ENCODE data around the gene CD164.
A peak's percentile ranks its signal among the peaks of the same experiment; 100 is the strongest.

The CD164 gene

GRCh38 chr6:109396046-109396718, 13.9 kb upstream of the CD164 start:
- Histone ChIP-seq H3K4me1 (ENCODE audit: control insufficient read depth, insufficient read depth, low read length, unreplicated experiment) (no peaks in the 10 kb centered on the region), H3K36me3 (ENCODE audit: insufficient read depth, low read length) (no peaks in the 10 kb centered on the region), H3K27me3 (ENCODE audit: insufficient read depth, low read length) (no peaks in the 10 kb centered on the region), H3K79me2 (ENCODE audit: control insufficient read depth, insufficient read depth, low read length, unreplicated experiment) (no peaks in the 10 kb centered on the region), H3K4me3 (ENCODE audit: low read depth, low read length) (no peak overlapping the region), H3K27ac (ENCODE audit: low read depth, low read length) (no peak overlapping the region), H2AFZ (ENCODE audit: low read length, unreplicated experiment) (no peak overlapping the region)

DNA sequence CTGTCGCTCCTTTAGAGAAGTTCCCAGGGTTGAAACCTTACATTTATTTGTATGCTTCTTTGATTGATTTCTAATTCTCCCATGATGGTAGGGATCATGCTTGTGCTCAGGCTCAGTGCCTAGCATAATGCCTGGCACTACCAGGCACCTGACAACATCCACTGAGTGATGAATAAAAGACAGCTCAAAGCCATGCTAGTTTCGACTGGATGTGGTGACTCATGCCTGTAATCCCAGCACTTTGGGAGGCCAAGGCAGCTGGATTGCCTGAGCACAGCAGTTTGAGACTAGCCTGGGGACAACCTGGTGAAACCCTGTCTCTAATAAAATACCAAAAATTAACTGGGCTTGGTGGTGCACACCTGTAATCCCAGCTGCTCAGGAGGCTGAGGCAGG, 11.6 kb upstream of the CD164 start:
- Histone ChIP-seq H3K4me3 (ENCODE audit: low read depth, low read length) (no peak overlapping the region), H3K4me1 (ENCODE audit: control insufficient read depth, insufficient read depth, low read length, unreplicated experiment) (peaks cover 16% of the 10 kb centered on the region), H3K36me3 (ENCODE audit: insufficient read depth, low read length) (no peaks in the 10 kb centered on the region), H3K27ac (ENCODE audit: low read depth, low read length) (no peak overlapping the region), H3K79me2 (ENCODE audit: control insufficient read depth, insufficient read depth, low read length, unreplicated experiment) (no peaks in the 10 kb centered on the region), H3K27me3 (ENCODE audit: insufficient read depth, low read length) (no peaks in the 10 kb centered on the region), H2AFZ (ENCODE audit: low read length, unreplicated experiment) (no peak overlapping the region)

- no peak overlapping the region for H3K27ac ChIP-seq (ENCODE audit: low read depth, low read length)
These were observed 11.1 kb upstream of the CD164 start for GRCh38 chr6:109393157-109393885.

DNA sequence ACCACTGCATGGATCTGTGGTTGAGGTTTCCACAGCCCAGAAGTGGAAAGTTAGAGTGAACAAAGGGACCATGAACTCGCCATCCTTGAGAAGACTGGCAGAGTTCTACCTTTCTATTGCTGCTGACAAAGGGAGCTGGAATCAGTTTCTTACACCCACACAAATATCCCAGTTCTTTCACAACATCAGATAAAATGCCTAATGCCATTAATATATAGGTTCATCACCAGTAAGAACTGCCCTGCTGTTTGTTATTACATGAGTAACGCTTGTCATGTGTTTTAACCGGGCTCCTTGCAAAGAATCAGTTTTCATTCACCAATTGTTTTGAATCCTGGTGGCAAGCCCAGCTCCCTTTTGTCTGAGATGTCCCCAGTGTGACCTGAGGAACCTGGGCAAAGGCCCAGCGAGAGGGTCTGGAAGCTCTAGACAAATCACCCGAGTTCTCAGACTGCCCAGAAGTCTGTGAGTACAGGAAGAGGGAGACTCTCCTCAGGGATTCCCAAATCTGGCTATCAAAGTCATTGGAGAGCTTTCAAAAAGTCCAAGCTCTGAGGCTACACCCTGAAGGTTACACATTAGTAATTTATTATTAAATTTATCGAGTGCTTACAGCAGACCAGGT, 7.5 kb upstream of the CD164 start:
- H3K79me2 ChIP-seq (ENCODE audit: control insufficient read depth, insufficient read depth, low read length, unreplicated experiment) = no peaks in the 10 kb centered on the region
- no peak overlapping the region for H3K27ac ChIP-seq (ENCODE audit: low read depth, low read length)
- peaks cover 25% of the 10 kb centered on the region for H3K4me1 ChIP-seq (ENCODE audit: control insufficient read depth, insufficient read depth, low read length, unreplicated experiment)
- H3K27me3 ChIP-seq (ENCODE audit: insufficient read depth, low read length) = no peaks in the 10 kb centered on the region
- peak overlapping the region; percentile 11; the same call in 1 of the 2 replicates for H3K4me3 ChIP-seq (ENCODE audit: low read depth, low read length)
- H2AFZ ChIP-seq (ENCODE audit: low read length, unreplicated experiment) = peak overlapping the region; percentile 22
- H3K36me3 ChIP-seq (ENCODE audit: insufficient read depth, low read length) = no peaks in the 10 kb centered on the region

More at GRCh38 chr6:109393157-109393885, 11.1 kb upstream of the CD164 start:
- Histone ChIP-seq H3K36me3 (ENCODE audit: insufficient read depth, low read length) (no peaks in the 10 kb centered on the region), H3K4me3 (ENCODE audit: low read depth, low read length) (no peak overlapping the region), H3K4me1 (ENCODE audit: control insufficient read depth, insufficient read depth, low read length, unreplicated experiment) (peaks cover 16% of the 10 kb centered on the region), H2AFZ (ENCODE audit: low read length, unreplicated experiment) (no peak overlapping the region), H3K79me2 (ENCODE audit: control insufficient read depth, insufficient read depth, low read length, unreplicated experiment) (no peaks in the 10 kb centered on the region), H3K27me3 (ENCODE audit: insufficient read depth, low read length) (no peaks in the 10 kb centered on the region)

GRCh38 chr6:109388265-109388664, 6.0 kb upstream of the CD164 start:
- no peaks in the 10 kb centered on the region for H3K27me3 ChIP-seq (ENCODE audit: insufficient read depth, low read length)
- H3K36me3 ChIP-seq (ENCODE audit: insufficient read depth, low read length) = no peaks in the 10 kb centered on the region
- no peak overlapping the region for H3K27ac ChIP-seq (ENCODE audit: low read depth, low read length)
- H3K4me1 ChIP-seq (ENCODE audit: control insufficient read depth, insufficient read depth, low read length, unreplicated experiment) = peaks cover 37% of the 10 kb centered on the region
- H3K4me3 ChIP-seq (ENCODE audit: low read depth, low read length) = no peak overlapping the region
- H2AFZ ChIP-seq (ENCODE audit: low read length, unreplicated experiment) = no peak overlapping the region
- no peaks in the 10 kb centered on the region for H3K79me2 ChIP-seq (ENCODE audit: control insufficient read depth, insufficient read depth, low read length, unreplicated experiment)

DNA sequence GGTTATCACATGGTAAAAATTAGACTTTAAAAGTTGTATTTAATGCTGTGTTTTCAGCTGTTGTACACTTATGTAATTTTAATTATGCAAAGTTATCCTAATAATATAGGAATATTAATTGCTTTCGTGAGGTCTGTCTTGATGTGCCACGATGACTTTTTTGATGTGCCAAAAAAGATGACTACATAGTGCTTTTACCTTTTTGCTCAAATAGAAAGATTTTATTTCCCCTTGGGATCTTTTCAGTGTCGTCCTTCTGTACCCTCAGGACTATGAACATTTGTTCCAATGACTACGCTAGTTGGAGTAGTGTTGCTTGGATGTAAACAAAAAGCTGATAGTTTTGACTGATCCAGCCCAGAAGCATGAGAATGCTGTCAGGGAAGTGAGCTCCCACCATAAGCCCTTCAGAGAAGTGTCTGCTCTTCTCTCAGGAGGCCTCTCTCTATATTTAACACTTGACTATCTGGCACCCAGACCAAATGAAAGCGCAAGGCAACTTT, 1.2 kb upstream of the CD164 start:
- no peak overlapping the region for H2AFZ ChIP-seq (ENCODE audit: low read length, unreplicated experiment)
- peaks cover 34% of the 10 kb centered on the region for H3K4me1 ChIP-seq (ENCODE audit: control insufficient read depth, insufficient read depth, low read length, unreplicated experiment)
- H3K36me3 ChIP-seq (ENCODE audit: insufficient read depth, low read length) = peaks cover under 1% of the 10 kb centered on the region; the same call in 1 of the 2 replicates
- H3K27me3 ChIP-seq (ENCODE audit: insufficient read depth, low read length) = no peaks in the 10 kb centered on the region
- H3K27ac ChIP-seq (ENCODE audit: low read depth, low read length) = peak overlapping the region; percentile 86
- peaks cover 37% of the 10 kb centered on the region for H3K79me2 ChIP-seq (ENCODE audit: control insufficient read depth, insufficient read depth, low read length, unreplicated experiment)
- peak overlapping the region; percentile 86 for H3K4me3 ChIP-seq (ENCODE audit: low read depth, low read length)

DNA sequence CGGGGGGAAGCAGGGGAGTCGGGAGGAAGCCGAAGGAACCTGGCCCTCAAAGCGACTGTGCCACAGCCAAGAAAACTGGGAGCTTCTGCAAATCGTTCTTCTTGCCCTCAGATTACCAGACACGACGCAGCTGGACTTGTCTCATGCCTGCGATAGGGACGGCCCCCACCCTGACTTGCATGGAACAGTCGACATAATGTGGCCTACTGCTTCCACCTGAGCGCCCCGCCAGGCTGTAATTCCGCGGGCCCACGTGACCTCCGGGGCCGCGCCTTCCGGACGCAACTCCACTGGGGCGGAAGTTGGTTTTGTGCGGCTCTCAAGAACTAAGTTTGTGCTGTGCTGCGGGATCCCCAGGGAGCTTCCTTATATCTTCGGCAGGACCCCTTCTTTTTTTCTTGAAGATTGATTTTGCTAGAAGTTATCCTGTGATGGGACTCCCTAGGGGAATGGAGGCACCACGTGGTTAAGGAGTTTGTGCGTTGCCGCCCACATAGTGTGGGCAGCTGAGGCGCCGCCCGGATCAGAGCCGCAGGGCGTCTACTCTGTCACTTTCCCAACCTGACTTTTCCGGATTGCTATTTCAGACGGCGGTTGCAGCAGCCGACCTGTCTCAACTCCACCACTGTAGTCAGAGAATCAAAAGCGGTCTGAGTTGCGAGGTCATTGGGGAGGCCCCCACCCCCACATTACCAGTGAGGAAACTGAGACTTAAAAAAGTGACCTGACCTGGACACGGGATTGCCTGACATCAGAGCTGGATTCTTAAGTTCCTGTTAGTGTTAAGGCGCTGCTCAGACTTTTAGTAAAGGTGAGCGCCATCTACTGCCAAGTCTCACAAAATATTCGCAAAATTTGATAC, 540 bp upstream of the CD164 start:
- Histone ChIP-seq H3K27ac (ENCODE audit: low read depth, low read length) (peak overlapping the region; percentile 86), H3K36me3 (ENCODE audit: insufficient read depth, low read length) (peaks cover 7% of the 10 kb centered on the region), H3K79me2 (ENCODE audit: control insufficient read depth, insufficient read depth, low read length, unreplicated experiment) (peaks cover 44% of the 10 kb centered on the region), H3K4me1 (ENCODE audit: control insufficient read depth, insufficient read depth, low read length, unreplicated experiment) (peaks cover 34% of the 10 kb centered on the region), H2AFZ (ENCODE audit: low read length, unreplicated experiment) (peak overlapping the region; percentile 79), H3K27me3 (ENCODE audit: insufficient read depth, low read length) (no peaks in the 10 kb centered on the region), H3K4me3 (ENCODE audit: low read depth, low read length) (peak overlapping the region; percentile 86)

DNA sequence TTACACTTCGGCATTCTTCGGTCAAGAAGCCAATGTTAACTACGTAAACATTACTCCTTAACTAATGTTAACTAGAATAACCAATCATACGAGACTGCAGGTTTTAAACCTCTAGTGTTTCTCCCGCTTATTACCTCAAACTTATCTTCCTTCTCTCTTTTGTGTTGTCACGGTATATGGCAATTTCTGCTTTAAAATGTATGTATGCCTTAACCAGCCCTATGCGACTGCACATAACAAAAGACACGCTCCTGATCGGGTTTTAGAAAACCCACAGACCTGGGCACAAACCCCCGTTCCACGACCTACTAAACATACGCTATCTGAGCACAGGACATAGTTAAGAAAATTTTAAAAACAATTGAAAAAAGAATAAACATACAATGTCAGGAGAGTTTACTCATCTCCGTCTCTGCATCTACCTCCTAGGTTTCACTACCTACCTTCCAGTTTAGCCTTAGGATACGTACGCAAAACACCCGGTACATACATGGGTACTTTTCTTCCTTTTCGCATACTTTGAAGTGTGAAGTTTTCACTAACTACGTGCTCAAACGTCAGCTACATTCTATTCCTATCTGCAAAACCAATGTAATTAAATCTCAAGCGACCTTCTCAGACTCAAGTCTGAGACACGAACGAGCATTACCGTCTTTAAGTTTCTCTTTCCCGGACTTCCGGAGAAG, 1.1 kb downstream of the CD164 start:
- peak overlapping the region; percentile 86 for H3K4me3 ChIP-seq (ENCODE audit: low read depth, low read length)
- H3K79me2 ChIP-seq (ENCODE audit: control insufficient read depth, insufficient read depth, low read length, unreplicated experiment) = peaks cover 60% of the 10 kb centered on the region
- no peak overlapping the region for H2AFZ ChIP-seq (ENCODE audit: low read length, unreplicated experiment)
- peaks cover 34% of the 10 kb centered on the region for H3K4me1 ChIP-seq (ENCODE audit: control insufficient read depth, insufficient read depth, low read length, unreplicated experiment)
- peak overlapping the region; percentile 86 for H3K27ac ChIP-seq (ENCODE audit: low read depth, low read length)
- peaks cover 23% of the 10 kb centered on the region for H3K36me3 ChIP-seq (ENCODE audit: insufficient read depth, low read length)
- no peaks in the 10 kb centered on the region for H3K27me3 ChIP-seq (ENCODE audit: insufficient read depth, low read length)

GRCh38 chr6:109379711-109380110, 2.6 kb downstream of the CD164 start:
- Histone ChIP-seq H3K4me1 (ENCODE audit: control insufficient read depth, insufficient read depth, low read length, unreplicated experiment) (peaks cover 25% of the 10 kb centered on the region), H3K36me3 (ENCODE audit: insufficient read depth, low read length) (peaks cover 37% of the 10 kb centered on the region), H3K79me2 (ENCODE audit: control insufficient read depth, insufficient read depth, low read length, unreplicated experiment) (peaks cover 73% of the 10 kb centered on the region), H3K27me3 (ENCODE audit: insufficient read depth, low read length) (no peaks in the 10 kb centered on the region), H3K27ac (ENCODE audit: low read depth, low read length) (no peak overlapping the region), H2AFZ (ENCODE audit: low read length, unreplicated experiment) (no peak overlapping the region), H3K4me3 (ENCODE audit: low read depth, low read length) (peak overlapping the region; percentile 86)

All from ACC112 (cell line).